22Rv1 (cell line): ENCODE results near the gene TUBGCP3.

ENCODE experiments used
- CTCF ChIP-seq: fragments of 450-650 bp; IDR thresholded peaks from 2 replicates; pipeline ENCODE4 v1.5.1; 2017; ENCODE audit warnings: mild to moderate bottlenecking
- ZFX ChIP-seq: fragments of 450-650 bp; IDR thresholded peaks from 2 replicates; pipeline ENCODE4 v1.6.1; 2017; ENCODE audit warnings: antibody characterized with exemption, borderline replicate concordance

- TF ChIP-seq CTCF: no peak
- TF ChIP-seq ZFX: no peak
These were observed 92.5 kb downstream of the TUBGCP3 start for GRCh38 chr13:112495465-112495864.
